Measurements from ENCODE around the gene KHDC4. TPM values are rescaled to one million over a fixed set of nuclear protein-coding genes. Genes with fewer than 3 reads are reported as not detected.

The KHDC4 gene
- total and polyA plus RNA-seq, 9 of the 15 experiments (the other 6 are each of a cell fraction or from before 2014, with no cell fraction given): 12.1 to 185 (median 65.6) TPM

DNA sequence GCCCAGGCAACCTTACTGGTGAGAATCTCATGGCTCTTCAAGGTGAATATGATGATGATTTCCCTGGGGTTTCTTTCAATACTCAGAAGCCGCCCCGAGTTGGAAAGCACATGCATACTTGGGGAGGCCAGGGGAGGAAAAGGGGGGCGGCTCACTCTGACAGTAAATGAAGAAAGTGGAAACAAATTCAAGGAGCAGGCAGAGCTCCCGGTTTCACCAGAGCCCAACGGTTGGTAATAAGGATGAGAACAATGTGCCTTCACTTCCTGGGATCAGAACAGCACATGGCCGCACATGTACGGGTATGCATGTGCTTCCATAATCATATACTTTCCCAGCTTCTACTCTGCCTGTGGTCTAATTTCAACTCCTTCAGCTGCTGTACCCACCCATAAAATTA lies 47.9 kb upstream of the KHDC4 start (continued):
- TF ChIP-seq, protein P1, sequence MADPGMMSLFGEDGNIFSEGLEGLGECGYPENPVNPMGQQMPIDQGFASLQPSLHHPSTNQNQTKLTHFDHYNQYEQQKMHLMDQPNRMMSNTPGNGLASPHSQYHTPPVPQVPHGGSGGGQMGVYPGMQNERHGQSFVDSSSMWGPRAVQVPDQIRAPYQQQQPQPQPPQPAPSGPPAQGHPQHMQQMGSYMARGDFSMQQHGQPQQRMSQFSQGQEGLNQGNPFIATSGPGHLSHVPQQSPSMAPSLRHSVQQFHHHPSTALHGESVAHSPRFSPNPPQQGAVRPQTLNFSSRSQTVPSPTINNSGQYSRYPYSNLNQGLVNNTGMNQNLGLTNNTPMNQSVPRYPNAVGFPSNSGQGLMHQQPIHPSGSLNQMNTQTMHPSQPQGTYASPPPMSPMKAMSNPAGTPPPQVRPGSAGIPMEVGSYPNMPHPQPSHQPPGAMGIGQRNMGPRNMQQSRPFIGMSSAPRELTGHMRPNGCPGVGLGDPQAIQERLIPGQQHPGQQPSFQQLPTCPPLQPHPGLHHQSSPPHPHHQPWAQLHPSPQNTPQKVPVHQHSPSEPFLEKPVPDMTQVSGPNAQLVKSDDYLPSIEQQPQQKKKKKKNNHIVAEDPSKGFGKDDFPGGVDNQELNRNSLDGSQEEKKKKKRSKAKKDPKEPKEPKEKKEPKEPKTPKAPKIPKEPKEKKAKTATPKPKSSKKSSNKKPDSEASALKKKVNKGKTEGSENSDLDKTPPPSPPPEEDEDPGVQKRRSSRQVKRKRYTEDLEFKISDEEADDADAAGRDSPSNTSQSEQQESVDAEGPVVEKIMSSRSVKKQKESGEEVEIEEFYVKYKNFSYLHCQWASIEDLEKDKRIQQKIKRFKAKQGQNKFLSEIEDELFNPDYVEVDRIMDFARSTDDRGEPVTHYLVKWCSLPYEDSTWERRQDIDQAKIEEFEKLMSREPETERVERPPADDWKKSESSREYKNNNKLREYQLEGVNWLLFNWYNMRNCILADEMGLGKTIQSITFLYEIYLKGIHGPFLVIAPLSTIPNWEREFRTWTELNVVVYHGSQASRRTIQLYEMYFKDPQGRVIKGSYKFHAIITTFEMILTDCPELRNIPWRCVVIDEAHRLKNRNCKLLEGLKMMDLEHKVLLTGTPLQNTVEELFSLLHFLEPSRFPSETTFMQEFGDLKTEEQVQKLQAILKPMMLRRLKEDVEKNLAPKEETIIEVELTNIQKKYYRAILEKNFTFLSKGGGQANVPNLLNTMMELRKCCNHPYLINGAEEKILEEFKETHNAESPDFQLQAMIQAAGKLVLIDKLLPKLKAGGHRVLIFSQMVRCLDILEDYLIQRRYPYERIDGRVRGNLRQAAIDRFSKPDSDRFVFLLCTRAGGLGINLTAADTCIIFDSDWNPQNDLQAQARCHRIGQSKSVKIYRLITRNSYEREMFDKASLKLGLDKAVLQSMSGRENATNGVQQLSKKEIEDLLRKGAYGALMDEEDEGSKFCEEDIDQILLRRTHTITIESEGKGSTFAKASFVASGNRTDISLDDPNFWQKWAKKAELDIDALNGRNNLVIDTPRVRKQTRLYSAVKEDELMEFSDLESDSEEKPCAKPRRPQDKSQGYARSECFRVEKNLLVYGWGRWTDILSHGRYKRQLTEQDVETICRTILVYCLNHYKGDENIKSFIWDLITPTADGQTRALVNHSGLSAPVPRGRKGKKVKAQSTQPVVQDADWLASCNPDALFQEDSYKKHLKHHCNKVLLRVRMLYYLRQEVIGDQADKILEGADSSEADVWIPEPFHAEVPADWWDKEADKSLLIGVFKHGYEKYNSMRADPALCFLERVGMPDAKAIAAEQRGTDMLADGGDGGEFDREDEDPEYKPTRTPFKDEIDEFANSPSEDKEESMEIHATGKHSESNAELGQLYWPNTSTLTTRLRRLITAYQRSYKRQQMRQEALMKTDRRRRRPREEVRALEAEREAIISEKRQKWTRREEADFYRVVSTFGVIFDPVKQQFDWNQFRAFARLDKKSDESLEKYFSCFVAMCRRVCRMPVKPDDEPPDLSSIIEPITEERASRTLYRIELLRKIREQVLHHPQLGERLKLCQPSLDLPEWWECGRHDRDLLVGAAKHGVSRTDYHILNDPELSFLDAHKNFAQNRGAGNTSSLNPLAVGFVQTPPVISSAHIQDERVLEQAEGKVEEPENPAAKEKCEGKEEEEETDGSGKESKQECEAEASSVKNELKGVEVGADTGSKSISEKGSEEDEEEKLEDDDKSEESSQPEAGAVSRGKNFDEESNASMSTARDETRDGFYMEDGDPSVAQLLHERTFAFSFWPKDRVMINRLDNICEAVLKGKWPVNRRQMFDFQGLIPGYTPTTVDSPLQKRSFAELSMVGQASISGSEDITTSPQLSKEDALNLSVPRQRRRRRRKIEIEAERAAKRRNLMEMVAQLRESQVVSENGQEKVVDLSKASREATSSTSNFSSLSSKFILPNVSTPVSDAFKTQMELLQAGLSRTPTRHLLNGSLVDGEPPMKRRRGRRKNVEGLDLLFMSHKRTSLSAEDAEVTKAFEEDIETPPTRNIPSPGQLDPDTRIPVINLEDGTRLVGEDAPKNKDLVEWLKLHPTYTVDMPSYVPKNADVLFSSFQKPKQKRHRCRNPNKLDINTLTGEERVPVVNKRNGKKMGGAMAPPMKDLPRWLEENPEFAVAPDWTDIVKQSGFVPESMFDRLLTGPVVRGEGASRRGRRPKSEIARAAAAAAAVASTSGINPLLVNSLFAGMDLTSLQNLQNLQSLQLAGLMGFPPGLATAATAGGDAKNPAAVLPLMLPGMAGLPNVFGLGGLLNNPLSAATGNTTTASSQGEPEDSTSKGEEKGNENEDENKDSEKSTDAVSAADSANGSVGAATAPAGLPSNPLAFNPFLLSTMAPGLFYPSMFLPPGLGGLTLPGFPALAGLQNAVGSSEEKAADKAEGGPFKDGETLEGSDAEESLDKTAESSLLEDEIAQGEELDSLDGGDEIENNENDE (IDR thresholded peaks at IDR 0.05; ENCODE audit: low read depth, low read length): no peak
- TF ChIP-seq EP300 (IDR thresholded peaks at IDR 0.05; ENCODE audit: low read length): no peak
- no peak for TF ChIP-seq CBX8 (IDR thresholded peaks at IDR 0.05; ENCODE audit: borderline replicate concordance, extremely low read depth, low read depth, low read length, poor library complexity, severe bottlenecking)
- TF ChIP-seq L3MBTL2 (IDR thresholded peaks at IDR 0.05): 0 out of 2 replicates have a peak, but pooled peaks have one; percentile 34
- TF ChIP-seq NCOA1 (IDR thresholded peaks at IDR 0.05; ENCODE audit: low read depth): no peak
- TF ChIP-seq HEY1 (CRISPR knock-in tag; IDR thresholded peaks at IDR 0.05; ENCODE audit: borderline replicate concordance): no peak
- TF ChIP-seq, protein P2, sequence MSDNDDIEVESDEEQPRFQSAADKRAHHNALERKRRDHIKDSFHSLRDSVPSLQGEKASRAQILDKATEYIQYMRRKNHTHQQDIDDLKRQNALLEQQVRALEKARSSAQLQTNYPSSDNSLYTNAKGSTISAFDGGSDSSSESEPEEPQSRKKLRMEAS (CRISPR knock-in tag; IDR thresholded peaks at IDR 0.05): 0 out of 2 replicates have a peak, but pooled peaks have one; percentile 10
- 0 out of 2 replicates have a peak, but pooled peaks have one; percentile 45 for TF ChIP-seq ZNF589 (CRISPR knock-in tag; IDR thresholded peaks at IDR 0.05; ENCODE audit: low read depth)
- no peak for TF ChIP-seq HNRNPLL (IDR thresholded peaks at IDR 0.05; ENCODE audit: low read depth, low read length, poor library complexity, severe bottlenecking)

All from K562 (cell line).